HepG2 (cell line): ENCODE results near the gene DOK1. TPM values are rescaled to one million over a fixed set of nuclear protein-coding genes. Genes with fewer than 3 reads are reported as not detected.
A peak's percentile ranks its signal among the peaks of the same experiment; 100 is the strongest.

Experiments
- E2F1 ChIP-seq: sonication (generic); formaldehyde crosslinking; IDR thresholded peaks from 2 replicates; pipeline ENCODE4 v1.5.0; 2020; ENCODE audit warnings: missing genetic modification reagents
- EEA1 ChIP-seq: sonication (generic); formaldehyde crosslinking; IDR thresholded peaks from 2 replicates; pipeline ENCODE4 v1.5.1; 2020; ENCODE audit warnings: mild to moderate bottlenecking, missing genetic modification reagents, borderline replicate concordance
- ESRRA ChIP-seq: sonication (generic); formaldehyde crosslinking; IDR thresholded peaks from 2 replicates; pipeline ENCODE4 v1.5.1; 2020; ENCODE audit warnings: mild to moderate bottlenecking, low read depth, missing genetic modification reagents
- FOXK1 ChIP-seq: sonication (generic); formaldehyde crosslinking; IDR thresholded peaks from 2 replicates; pipeline ENCODE4 v1.4.0; 2020; ENCODE audit warnings: low read depth, missing genetic modification reagents, borderline replicate concordance
- GLMP ChIP-seq: sonication (generic); formaldehyde crosslinking; IDR thresholded peaks from 2 replicates; pipeline ENCODE4 v1.9.0; 2021; ENCODE audit warnings: missing genetic modification reagents, mild to moderate bottlenecking, borderline replicate concordance
- NCOA2 ChIP-seq: sonication (generic); formaldehyde crosslinking; IDR thresholded peaks from 2 replicates; pipeline ENCODE4 v1.8.0; 2022; ENCODE audit warnings: inconsistent platforms
- NFIB ChIP-seq: sonication (generic); formaldehyde crosslinking; IDR thresholded peaks from 2 replicates; pipeline ENCODE4 v1.9.0; 2021; ENCODE audit warnings: missing genetic modification reagents, mild to moderate bottlenecking, borderline replicate concordance
- NR1H2 ChIP-seq: sonication (generic); formaldehyde crosslinking; IDR thresholded peaks from 2 replicates; pipeline ENCODE4 v1.8.1; 2022; ENCODE audit warnings: low read depth, missing genetic modification reagents, borderline replicate concordance
- PTBP1 ChIP-seq: fragments of 200-400 bp; formaldehyde crosslinking; IDR thresholded peaks from 2 replicates; pipeline ENCODE4 v1.6.1; 2018; ENCODE audit warnings: low read length, low read depth; ENCODE audit not compliant: poor library complexity, severe bottlenecking
- RFXAP ChIP-seq: sonication (generic); formaldehyde crosslinking; IDR thresholded peaks from 2 replicates; pipeline ENCODE4 v1.4.0; 2020; ENCODE audit warnings: missing genetic modification reagents, borderline replicate concordance
- TFDP1 ChIP-seq: IDR thresholded peaks from 2 replicates; pipeline ENCODE4 v1.6.1; 2016; ENCODE audit warnings: missing compliant biosample characterization, missing genetic modification reagents, borderline replicate concordance
- WIZ ChIP-seq: sonication (generic); formaldehyde crosslinking; IDR thresholded peaks from 2 replicates; pipeline ENCODE4 v1.5.1; 2020; ENCODE audit warnings: mild to moderate bottlenecking, missing genetic modification reagents
- ZMYM2 ChIP-seq: sonication (generic); formaldehyde crosslinking; IDR thresholded peaks from 2 replicates; pipeline ENCODE4 v1.8.0; 2022; ENCODE audit warnings: mild to moderate bottlenecking, missing genetic modification reagents
- ZMYM3 ChIP-seq: sonication (generic); formaldehyde crosslinking; IDR thresholded peaks from 2 replicates; pipeline ENCODE4 v1.5.1; 2020; ENCODE audit warnings: mild to moderate bottlenecking, missing genetic modification reagents
- ZNF12 ChIP-seq: sonication (generic); formaldehyde crosslinking; IDR thresholded peaks from 2 replicates; pipeline ENCODE4 v1.5.0; 2020; ENCODE audit warnings: missing genetic modification reagents
- ZNF160 ChIP-seq: sonication (generic); formaldehyde crosslinking; IDR thresholded peaks from 2 replicates; pipeline ENCODE4 v1.8.0; 2022; ENCODE audit warnings: mild to moderate bottlenecking, inconsistent platforms, missing genetic modification reagents
- ZNF383 ChIP-seq: sonication (generic); formaldehyde crosslinking; IDR thresholded peaks from 2 replicates; pipeline ENCODE4 v1.4.0; 2020; ENCODE audit warnings: missing genetic modification reagents, mild to moderate bottlenecking, borderline replicate concordance
- ZNF44 ChIP-seq: sonication (generic); formaldehyde crosslinking; IDR thresholded peaks from 2 replicates; pipeline ENCODE4 v1.5.1; 2020; ENCODE audit warnings: mild to moderate bottlenecking, missing genetic modification reagents
- ZNF567 ChIP-seq: sonication (generic); formaldehyde crosslinking; IDR thresholded peaks from 2 replicates; pipeline ENCODE4 v1.8.1; 2023; ENCODE audit warnings: mild to moderate bottlenecking, missing genetic modification reagents, borderline replicate concordance
- ZNF574 ChIP-seq: sonication (generic); formaldehyde crosslinking; IDR thresholded peaks from 2 replicates; pipeline ENCODE4 v1.4.0; 2020; ENCODE audit warnings: missing genetic modification reagents
- ZNF784 ChIP-seq: sonication (generic); formaldehyde crosslinking; IDR thresholded peaks from 2 replicates; pipeline ENCODE4 v1.5.1; 2020; ENCODE audit warnings: missing genetic modification reagents, mild to moderate bottlenecking, borderline replicate concordance
- polyA plus RNA-seq, 8 experiments: library from polyadenylated mRNA; depleted of rRNA in 3 of 8; stranded (reverse) in 7 of 8; unstranded in 1 of 8; fragments of >200 nt; fragmentation: Illumina TruSeq in 4 of 8; extraction: Trizol in 4 of 8; gene quantifications; 2 replicates each; pipeline versions ENCODE4 v1.2.1 to v1.2.3, GENCODE V29; 2011 to 2016; ENCODE audit warnings: low read depth in 4 of 8, missing spikeins in 1 of 8, mixed read lengths in 1 of 8; ENCODE audit not compliant: insufficient read depth in 1 of 8
- total RNA-seq, 5 experiments: library from RNA; depleted of rRNA; stranded (reverse); fragments of >200 nt; fragmentation: Illumina TruSeq; extraction: Trizol; gene quantifications; 2 replicates each; pipeline ENCODE4 v1.2.3, GENCODE V29; 2016; ENCODE audit warnings: low read depth in 1 of 5

DOK1 gene
- total and polyA plus RNA-seq, 2 of the 13 experiments (the other 11 are each of a cell fraction or from before 2014, with no cell fraction given): 0.53 to 0.74 TPM

- 0 out of 2 replicates have a peak, but pooled peaks have one; percentile 20 for TF ChIP-seq ZMYM2 (CRISPR knock-in tag)
- TF ChIP-seq WIZ: no peak
- TF ChIP-seq PTBP1: no peak
- no peak; the same call in 1 of the 2 replicates for TF ChIP-seq NR1H2
- TF ChIP-seq ZNF383 (CRISPR knock-in tag): no peak
- TF ChIP-seq FOXK1 (CRISPR knock-in tag): peak; percentile 76
- no peak for TF ChIP-seq RFXAP (CRISPR knock-in tag)
- TF ChIP-seq GLMP (CRISPR knock-in tag): no peak
- no peak; the same call in 1 of the 2 replicates for TF ChIP-seq ZNF44 (CRISPR knock-in tag)
- peak; percentile 89 for TF ChIP-seq E2F1 (CRISPR knock-in tag)
- no peak for TF ChIP-seq ZMYM3 (CRISPR knock-in tag)
- TF ChIP-seq ZNF160 (CRISPR knock-in tag): peak; percentile 18; the same call in 1 of the 2 replicates
- peak; percentile 43; the same call in 1 of the 2 replicates for TF ChIP-seq TFDP1 (CRISPR knock-in tag)
- peak; percentile 49 for TF ChIP-seq NCOA2
- peak; percentile 98 for TF ChIP-seq ZNF574 (CRISPR knock-in tag)
- TF ChIP-seq ZNF784 (CRISPR knock-in tag): peak; percentile 32; the same call in 1 of the 2 replicates
- peak; percentile 39 for TF ChIP-seq ESRRA (CRISPR knock-in tag)
- TF ChIP-seq NFIB (CRISPR knock-in tag): 0 out of 2 replicates have a peak, but pooled peaks have one; percentile 57
- no peak for TF ChIP-seq ZNF12 (CRISPR knock-in tag)
- peak; percentile 96; the same call in 1 of the 2 replicates for TF ChIP-seq EEA1 (CRISPR knock-in tag)
- no peak for TF ChIP-seq ZNF567 (CRISPR knock-in tag)
Measured at GRCh38 chr2:74529357-74530238, 24.9 kb upstream of the DOK1 start, which contains the start of the genes AUP1 and HTRA2 (continued).
